ENCODE data around the gene BCL2L1.
"Not testable (repeated sequence)": the region's sequence is repeated elsewhere in the genome, so short reads cannot be mapped to it uniquely, and the experiment has no call there.

DNA sequence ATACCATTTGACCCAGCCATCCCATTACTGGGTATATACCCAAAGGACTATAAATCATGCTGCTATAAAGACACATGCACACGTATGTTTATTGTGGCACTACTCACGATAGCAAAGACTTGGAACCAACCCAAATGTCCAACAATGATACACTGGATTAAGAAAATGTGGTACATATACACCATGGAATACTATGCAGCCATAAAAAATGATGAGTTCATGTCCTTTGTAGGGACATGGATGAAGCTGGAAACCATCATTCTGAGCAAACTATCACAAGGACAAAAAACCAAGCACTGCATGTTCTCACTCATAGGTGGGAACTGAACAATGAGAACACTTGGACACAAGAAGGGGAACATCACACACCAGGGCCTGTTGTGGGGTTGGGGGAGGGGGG is 94.6 kb downstream of the BCL2L1 start:
- TF ChIP-seq, protein P1, sequence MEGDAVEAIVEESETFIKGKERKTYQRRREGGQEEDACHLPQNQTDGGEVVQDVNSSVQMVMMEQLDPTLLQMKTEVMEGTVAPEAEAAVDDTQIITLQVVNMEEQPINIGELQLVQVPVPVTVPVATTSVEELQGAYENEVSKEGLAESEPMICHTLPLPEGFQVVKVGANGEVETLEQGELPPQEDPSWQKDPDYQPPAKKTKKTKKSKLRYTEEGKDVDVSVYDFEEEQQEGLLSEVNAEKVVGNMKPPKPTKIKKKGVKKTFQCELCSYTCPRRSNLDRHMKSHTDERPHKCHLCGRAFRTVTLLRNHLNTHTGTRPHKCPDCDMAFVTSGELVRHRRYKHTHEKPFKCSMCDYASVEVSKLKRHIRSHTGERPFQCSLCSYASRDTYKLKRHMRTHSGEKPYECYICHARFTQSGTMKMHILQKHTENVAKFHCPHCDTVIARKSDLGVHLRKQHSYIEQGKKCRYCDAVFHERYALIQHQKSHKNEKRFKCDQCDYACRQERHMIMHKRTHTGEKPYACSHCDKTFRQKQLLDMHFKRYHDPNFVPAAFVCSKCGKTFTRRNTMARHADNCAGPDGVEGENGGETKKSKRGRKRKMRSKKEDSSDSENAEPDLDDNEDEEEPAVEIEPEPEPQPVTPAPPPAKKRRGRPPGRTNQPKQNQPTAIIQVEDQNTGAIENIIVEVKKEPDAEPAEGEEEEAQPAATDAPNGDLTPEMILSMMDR (IDR thresholded peaks at IDR 0.05) = not testable (repeated sequence)
- TF ChIP-seq EP300, POLR2A (IDR thresholded peaks at IDR 0.05): not testable (repeated sequence)

Data from ovary (tissue), 3 donors.